K562 (cell line): ENCODE results near the gene SNX30. TPM values are rescaled to one million over a fixed set of nuclear protein-coding genes. Genes with fewer than 3 reads are reported as not detected.
A peak's percentile ranks its signal among the peaks of the same experiment; 100 is the strongest.

Source experiments
- AFF4 ChIP-seq: sonication (generic); formaldehyde crosslinking; IDR thresholded peaks from 2 replicates; pipeline ENCODE4 v1.8.0; 2023; ENCODE audit warnings: mild to moderate bottlenecking, missing genetic modification reagents
- CHAMP1 ChIP-seq: fragments of 450-650 bp; IDR thresholded peaks from 2 replicates; pipeline ENCODE4 v1.6.1; 2016; ENCODE audit warnings: mild to moderate bottlenecking
- CREB3 ChIP-seq: fragments of 450-650 bp; conservative IDR thresholded peaks from 2 replicates; pipeline ENCODE4 v1.6.1; 2016; ENCODE audit warnings: missing genetic modification characterization, low read depth, mild to moderate bottlenecking, missing compliant biosample characterization, moderate library complexity
- DEAF1 ChIP-seq: fragments of 450-650 bp; formaldehyde crosslinking; IDR thresholded peaks from 2 replicates; pipeline ENCODE4 v1.4.0; 2020; ENCODE audit warnings: mild to moderate bottlenecking, moderate library complexity
- DNMT1 ChIP-seq: fragments of 450-650 bp; IDR thresholded peaks from 2 replicates; pipeline ENCODE4 v1.6.1; 2016; ENCODE audit warnings: antibody characterized with exemption, mild to moderate bottlenecking
- FOXJ3 ChIP-seq: sonication (generic); formaldehyde crosslinking; IDR thresholded peaks from 2 replicates; pipeline ENCODE4 v1.4.0; 2020; ENCODE audit warnings: mild to moderate bottlenecking, missing genetic modification reagents
- GTF2A2 ChIP-seq: IDR thresholded peaks from 2 replicates; pipeline ENCODE4 v1.6.1; 2016; ENCODE audit warnings: mild to moderate bottlenecking, missing genetic modification characterization, missing compliant biosample characterization
- HDGF ChIP-seq: fragments of 450-650 bp; IDR thresholded peaks from 2 replicates; pipeline ENCODE4 v1.6.1; 2016
- KDM5B ChIP-seq: fragments of 200-600 bp; sonication (generic); IDR thresholded peaks from 2 replicates; pipeline ENCODE4 v1.6.1; 2012; ENCODE audit warnings: low read depth, mild to moderate bottlenecking, moderate library complexity, low read length, control low read depth, inconsistent platforms; ENCODE audit not compliant: insufficient replicate concordance
- MYBL2 ChIP-seq, 2 experiments: fragments of 450-650 bp in 1 of 2; sonication (generic) in 1 of 2; formaldehyde crosslinking in 1 of 2; IDR thresholded peaks; 2 replicates each; pipeline versions ENCODE4 v1.6.1 to v1.8.1; 2017 to 2022; ENCODE audit warnings: borderline replicate concordance in 1 of 2, inconsistent platforms in 1 of 2, low read depth in 1 of 2, mild to moderate bottlenecking in 1 of 2, missing genetic modification reagents in 1 of 2, moderate library complexity in 1 of 2
- NBN ChIP-seq: fragments of 450-650 bp; IDR thresholded peaks from 2 replicates; pipeline ENCODE4 v1.6.1; 2016; ENCODE audit warnings: low read depth, mild to moderate bottlenecking
- NEUROD1 ChIP-seq: fragments of 150-350 bp; IDR thresholded peaks from 2 replicates; pipeline ENCODE4 v1.6.1; 2014; ENCODE audit warnings: borderline replicate concordance, low read length, low read depth; ENCODE audit not compliant: partially characterized antibody
- RBM15 ChIP-seq: fragments of 200-400 bp; formaldehyde crosslinking; IDR thresholded peaks from 2 replicates; pipeline ENCODE4 v1.6.1; 2018; ENCODE audit warnings: mild to moderate bottlenecking, low read length, moderate library complexity; ENCODE audit not compliant: insufficient read depth
- RUNX1 ChIP-seq: sonication (generic); IDR thresholded peaks from 2 replicates; pipeline ENCODE4 v1.6.1; 2016; ENCODE audit warnings: antibody characterized with exemption, low read depth
- SIN3B ChIP-seq: fragments of 450-650 bp; IDR thresholded peaks from 2 replicates; pipeline ENCODE4 v1.6.1; 2017; ENCODE audit warnings: low read depth, mild to moderate bottlenecking, moderate library complexity
- SLC30A9 ChIP-seq: fragments of 250-450 bp; sonication (Bioruptor Pico); IDR thresholded peaks from 2 replicates; pipeline ENCODE4 v1.8.0; 2022; ENCODE audit warnings: mild to moderate bottlenecking, moderate library complexity
- ZFX ChIP-seq: sonication (generic); formaldehyde crosslinking; IDR thresholded peaks from 2 replicates; pipeline ENCODE4 v1.8.0; 2022; ENCODE audit warnings: mild to moderate bottlenecking, missing genetic modification reagents, moderate library complexity
- ZNF551 ChIP-seq: fragments of 250-450 bp; sonication (Bioruptor Pico); IDR thresholded peaks from 2 replicates; pipeline ENCODE4 v1.5.0; 2021; ENCODE audit warnings: mild to moderate bottlenecking, moderate library complexity
- polyA plus RNA-seq, 8 experiments: library from polyadenylated mRNA; depleted of rRNA in 4 of 8; stranded (reverse) in 5 of 8; unstranded in 3 of 8; fragments of >200 nt; fragmentation: Nextera tagmentation in 2 of 8; fragmentation: Illumina TruSeq in 1 of 8; extraction: Ambion mirVana in 2 of 8; extraction: Trizol in 1 of 8; gene quantifications; 2 replicates each; pipeline versions ENCODE4 v1.2.1 to v1.2.3, GENCODE V29; 2011 to 2014; ENCODE audit warnings: inconsistent platforms in 1 of 8, missing spikeins in 1 of 8
- total RNA-seq, 7 experiments: library from RNA; depleted of rRNA in 6 of 7; stranded (reverse); fragments of >200 nt in 6 of 7; fragmentation: Illumina TruSeq in 2 of 7; extraction: Trizol in 2 of 7; gene quantifications; 2 replicates each; pipeline versions ENCODE4 v1.2.1 to v1.2.3, GENCODE V29; 2011 to 2021; ENCODE audit warnings: low replicate concordance in 1 of 7

Gene SNX30
- total and polyA plus RNA-seq, 9 of the 15 experiments (the other 6 are each of a cell fraction or from before 2014, with no cell fraction given) = 0.76 to 5.9 (median 3.3) TPM

GRCh38 chr9:112717661-112718331 lies 32.8 kb upstream of the SNX30 start, which contains the start of gene INIP (continued):
- TF ChIP-seq RUNX1 (no peak), KDM5B (peak; percentile 80), ZFX (peak; percentile 63), CREB3 (tag) (no peak), SLC30A9 (CRISPR knock-in tag) (no peak), CHAMP1 (no peak), DEAF1 (CRISPR knock-in tag) (no peak), FOXJ3 (CRISPR knock-in tag) (no peak), MYBL2 (IDR thresholded peaks at IDR 0.05; ENCODE audit: low read depth) (peak; percentile 61; the same call in 1 of the 2 replicates), MYBL2 (CRISPR knock-in tag; IDR thresholded peaks at IDR 0.05; ENCODE audit: borderline replicate concordance) (no peak), NBN (no peak; the same call in 1 of the 2 replicates), GTF2A2 (tag) (no peak), SIN3B (peak; percentile 67; the same call in 1 of the 2 replicates), DNMT1 (no peak; the same call in 1 of the 2 replicates), ZNF551 (CRISPR knock-in tag) (no peak), HDGF (no peak), RBM15 (no peak), NEUROD1 (no peak), AFF4 (CRISPR knock-in tag) (peak; percentile 70; the same call in 1 of the 2 replicates)
